ENCODE results near the gene USO1.
"Not testable (repeated sequence)": the region's sequence is repeated elsewhere in the genome, so short reads cannot be mapped to it uniquely, and the experiment has no call there.

The USO1 gene

DNA sequence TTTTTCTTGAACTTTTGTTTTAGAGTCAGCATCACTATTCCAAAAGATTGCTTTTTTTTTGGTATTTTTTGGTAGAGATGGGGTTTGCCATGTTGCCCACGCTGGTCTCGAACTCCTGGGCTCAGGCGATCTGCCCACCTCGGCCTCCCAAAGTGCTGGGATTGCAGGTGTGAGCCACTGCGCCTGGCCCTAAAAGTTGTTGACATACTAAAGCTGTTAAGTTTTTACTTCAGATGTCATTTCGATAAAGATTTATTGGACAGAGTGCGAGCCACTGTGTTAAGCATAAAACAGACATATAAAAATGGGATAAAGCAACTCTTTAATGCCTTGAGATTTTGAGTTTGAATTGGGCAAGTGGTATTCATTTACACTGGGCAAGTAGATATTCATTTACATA, 28.3 kb downstream of the USO1 start:
- no peak for DNase-seq (ENCODE audit: low read depth)

DNA sequence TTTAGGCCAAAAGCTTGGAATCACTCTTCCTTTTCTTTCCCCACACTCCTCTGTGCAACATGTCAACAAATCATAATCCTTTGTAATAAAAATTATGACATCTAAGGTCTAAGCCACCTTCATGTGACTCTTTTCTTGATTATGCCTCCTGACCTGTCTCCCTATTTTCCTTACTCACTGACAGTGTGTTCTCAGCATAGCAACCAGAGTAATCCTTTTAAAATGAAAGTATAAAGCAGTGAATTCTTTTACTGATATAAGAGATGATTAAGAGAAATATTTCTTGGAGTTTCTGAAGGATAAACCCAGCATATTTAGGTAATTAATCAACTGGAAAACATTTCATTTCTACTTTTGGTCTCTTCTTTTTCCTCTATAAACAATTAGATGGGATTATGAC, 44.7 kb downstream of the USO1 start:
- no peak for DNase-seq (ENCODE audit: low read depth)

DNA sequence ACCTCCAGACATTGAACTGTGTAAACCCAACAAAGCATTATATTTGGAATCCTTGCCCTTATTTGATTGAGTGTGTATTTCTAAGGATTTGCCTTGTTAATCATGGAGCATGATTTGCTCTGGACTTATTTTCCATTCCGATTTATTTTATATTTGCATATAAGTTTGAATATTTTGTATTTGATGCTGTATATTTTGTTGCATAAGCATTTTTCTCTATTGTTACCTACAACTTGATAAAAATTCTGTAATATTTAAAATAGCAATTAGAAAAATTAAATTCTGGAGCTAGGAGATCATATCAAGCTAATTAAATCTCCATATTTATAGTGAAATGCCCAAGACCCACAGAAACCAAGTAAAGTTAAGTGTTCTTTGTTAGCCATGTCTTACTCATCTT, 47.2 kb downstream of the USO1 start:
- no peak for DNase-seq (ENCODE audit: low read depth)

DNA sequence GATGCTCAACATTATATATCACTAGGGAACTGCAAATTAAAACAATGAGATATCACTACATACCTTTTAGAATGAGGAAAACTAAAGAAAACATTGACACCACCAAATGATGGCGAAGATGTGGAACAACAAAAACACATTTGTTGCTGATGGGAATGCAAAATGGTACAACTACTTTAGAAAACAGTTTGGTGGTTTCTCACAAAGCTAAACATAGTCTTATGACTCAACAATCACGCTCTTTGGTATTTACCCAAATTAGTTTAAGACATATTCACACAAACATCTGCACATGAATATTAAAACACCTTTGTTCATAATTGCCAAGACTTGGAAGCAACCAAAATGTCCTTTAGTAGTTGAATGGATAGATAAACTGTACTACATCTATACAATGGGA, 53.2 kb downstream of the USO1 start:
- DNase-seq (ENCODE audit: low read depth): no peak

DNA sequence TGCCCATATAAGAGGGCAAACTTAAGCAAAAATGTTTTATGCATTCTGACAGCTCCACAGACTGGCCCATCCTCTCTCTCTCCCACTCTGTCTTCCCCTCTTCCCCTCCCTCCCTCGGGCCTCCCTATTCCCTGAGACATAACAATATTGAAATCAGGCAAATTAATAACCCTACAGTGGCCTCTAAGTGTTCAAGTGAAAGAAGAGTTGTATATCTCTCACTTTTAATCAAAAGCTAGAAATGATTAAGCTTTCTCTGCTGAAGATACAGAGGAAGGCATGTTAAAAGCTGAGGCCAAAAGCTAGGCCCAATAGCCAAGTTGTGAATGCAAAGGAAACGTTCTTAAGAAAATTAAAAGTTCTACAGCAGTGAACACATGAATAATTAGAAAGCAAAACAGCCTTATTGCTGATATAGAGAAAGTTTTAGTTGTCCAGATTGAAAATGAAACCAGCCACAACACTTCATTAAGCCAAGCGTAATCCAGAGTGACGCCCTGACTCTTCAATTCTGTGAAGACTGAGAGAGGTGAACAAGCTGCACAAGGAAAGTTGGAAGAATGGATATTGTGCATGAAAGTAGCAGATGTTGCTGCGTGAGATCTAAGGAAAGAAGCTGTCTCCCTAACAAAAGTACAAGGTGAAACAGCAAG, 54.9 kb downstream of the USO1 start:
- no peak for DNase-seq (ENCODE audit: low read depth)

DNA sequence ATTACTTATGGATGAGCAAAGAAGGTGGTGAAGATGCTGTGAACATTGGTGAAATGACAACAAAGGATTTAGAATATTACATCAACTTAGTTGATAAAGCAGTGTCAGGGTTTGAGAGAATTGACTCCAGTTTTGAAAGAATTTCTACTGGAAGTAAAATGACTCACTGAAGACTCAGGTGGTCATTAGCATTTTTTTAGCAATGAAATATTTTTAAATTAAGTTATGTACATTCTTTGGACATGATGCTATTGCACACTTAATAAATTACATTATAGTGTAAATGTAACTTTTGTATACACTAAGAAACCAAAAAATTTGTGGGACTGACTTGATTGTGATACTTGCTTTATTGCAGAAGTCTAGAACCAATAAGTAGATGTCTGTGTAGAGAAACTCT, 56.9 kb downstream of the USO1 start:
- DNase-seq (ENCODE audit: low read depth): no peak

DNA sequence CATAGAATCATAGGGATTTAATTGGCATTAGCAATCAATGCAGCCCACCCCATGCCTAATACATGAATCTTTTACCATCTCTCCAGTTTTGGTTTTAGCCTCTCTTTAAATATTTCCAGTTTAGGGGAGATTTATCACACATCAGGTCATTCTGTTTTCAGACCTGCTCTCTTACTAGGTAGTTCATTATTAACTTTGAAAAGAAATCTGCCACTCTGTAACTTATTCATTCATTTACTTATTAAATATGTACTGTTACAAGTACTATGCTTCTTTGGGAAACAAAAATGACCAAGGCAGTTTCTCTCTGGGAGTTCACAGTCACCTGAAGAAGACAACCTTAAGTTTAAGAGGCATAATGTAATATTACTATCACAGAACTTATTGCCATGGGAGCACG, 62.1 kb downstream of the USO1 start:
- DNase-seq (ENCODE audit: low read depth): no peak

DNA sequence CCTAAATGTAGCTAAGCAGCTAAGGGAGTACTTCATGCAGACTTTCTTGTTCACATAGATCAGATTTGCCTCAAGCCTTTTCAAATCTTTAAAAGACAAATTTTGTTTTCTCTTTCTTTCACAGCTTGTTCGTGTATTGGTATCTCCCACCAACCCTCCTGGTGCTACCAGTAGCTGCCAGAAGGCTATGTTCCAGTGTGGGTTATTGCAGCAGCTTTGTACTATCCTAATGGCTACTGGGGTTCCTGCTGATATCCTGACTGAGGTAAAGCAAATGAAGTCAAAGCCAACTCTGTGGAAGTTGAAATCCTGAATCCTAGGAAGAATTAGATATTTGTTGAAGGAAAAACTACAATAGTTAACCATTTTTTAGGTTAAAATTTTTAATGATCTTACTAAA, 62.6 kb downstream of the USO1 start:
- DNase-seq (ENCODE audit: low read depth): no peak

DNA sequence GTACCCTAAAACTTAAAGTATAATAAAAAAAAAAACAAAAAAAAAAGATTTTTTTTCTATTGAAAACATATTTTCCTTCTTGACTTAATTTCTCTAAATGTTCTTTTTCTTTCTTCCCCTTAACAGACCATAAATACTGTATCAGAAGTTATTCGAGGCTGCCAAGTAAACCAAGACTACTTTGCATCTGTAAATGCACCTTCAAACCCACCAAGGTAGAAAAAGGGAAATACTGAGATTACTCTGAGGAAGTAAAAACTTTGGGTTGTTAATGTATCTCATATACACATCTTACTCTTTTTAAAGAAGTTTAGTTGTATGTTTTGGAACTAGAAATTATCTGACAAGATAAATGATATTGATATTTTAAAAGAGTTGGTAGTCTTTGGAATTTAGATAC, 65.6 kb downstream of the USO1 start:
- DNase-seq (ENCODE audit: low read depth): no peak

DNA sequence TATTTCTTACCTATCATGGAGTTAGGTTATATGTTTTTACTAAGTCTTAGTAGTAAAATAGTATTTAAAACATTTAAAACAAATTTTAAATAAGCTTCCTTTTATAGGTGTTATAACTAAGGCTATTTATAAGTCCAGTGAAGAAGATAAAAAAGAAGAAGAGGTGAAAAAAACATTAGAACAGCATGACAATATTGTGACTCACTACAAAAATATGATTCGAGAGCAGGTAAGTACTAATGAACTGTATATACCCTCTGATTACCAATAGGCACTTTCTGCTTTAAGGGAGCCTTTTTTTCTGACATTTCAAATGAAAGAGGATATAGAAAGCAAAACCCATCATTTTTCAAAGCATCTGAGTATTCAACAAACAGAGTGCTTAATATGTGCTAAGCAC, 76.6 kb downstream of the USO1 start:
- no peak for DNase-seq (ENCODE audit: low read depth)

DNA sequence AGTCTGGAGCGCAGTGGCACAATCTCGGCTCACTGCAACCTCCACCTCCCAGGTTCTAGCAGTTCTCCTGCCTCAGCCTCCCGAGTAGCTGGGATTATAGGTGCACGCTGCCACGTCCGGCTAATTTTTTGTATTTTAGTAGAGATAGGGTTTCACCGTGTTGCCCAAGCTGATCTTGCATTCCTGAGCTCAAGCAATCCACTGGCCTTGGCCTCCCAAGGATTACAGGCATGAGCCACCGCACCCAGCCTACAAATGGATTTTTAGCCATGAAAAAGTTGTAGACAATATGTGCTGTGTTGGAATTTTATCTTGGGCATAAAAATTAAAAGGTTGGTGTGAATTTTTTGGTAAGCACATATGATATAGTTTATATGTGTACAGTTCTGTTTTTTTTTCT, 81.7 kb downstream of the USO1 start:
- DNase-seq (ENCODE audit: low read depth): not testable (repeated sequence)

DNA sequence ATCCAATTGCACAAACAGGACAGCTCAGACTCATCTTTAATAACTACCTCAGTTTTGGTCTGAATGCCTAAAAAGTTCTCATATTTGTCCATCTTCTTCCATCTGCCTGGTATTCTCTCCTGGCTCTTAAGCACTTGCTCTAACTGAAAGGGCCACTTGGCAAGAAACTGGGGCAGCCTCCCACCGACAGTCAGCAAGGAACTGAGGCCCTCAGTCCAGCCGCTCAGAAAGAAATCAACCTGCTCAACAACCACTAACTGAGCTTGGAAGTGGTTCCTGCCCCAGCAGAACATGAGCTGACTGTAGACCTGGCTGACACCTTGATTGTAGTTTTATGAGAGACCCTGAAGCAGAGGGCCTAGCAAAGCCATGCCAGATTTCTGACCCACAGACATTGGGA, 93.5 kb downstream of the USO1 start:
- DNase-seq (ENCODE audit: low read depth): no peak

DNA sequence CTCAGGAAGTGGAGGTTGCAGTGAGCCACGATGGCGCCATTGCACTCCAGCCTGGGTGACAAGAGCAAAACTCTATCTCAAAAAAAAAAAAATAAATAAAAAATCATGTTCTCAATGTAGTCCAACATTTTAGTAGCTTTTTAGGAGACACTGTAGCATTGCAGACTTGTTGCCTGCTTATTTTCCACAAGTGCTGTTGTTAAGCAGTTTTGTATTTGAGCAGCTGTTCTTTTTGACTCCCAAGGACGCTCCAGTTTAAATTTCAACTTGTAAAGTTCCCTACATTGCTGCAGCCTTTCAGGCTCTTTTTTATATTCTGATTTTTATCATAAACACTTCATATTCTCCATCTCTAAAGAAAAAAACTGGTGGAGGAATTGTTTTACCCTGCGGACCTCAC, 94.7 kb downstream of the USO1 start:
- DNase-seq (ENCODE audit: low read depth): no peak

DNA sequence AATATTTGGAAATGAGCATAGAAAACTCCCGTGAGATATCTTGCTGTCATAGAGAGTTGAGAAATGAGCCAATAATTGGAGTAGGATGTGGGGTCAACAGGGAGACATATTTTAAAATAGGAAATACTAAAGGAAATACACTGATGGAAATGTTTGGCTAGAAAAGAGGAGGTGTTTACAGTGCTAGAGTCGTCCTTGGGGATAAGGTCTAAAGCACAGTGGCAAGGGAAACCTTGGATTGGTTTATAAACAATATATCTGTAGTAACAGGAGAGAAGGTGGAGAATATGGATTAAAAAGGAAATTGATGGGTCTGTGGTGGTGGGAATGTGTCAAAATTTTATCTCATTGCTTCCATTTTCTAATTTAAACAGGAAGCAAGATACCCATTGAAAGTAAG, 95.8 kb downstream of the USO1 start:
- no peak for DNase-seq (ENCODE audit: low read depth)

DNA sequence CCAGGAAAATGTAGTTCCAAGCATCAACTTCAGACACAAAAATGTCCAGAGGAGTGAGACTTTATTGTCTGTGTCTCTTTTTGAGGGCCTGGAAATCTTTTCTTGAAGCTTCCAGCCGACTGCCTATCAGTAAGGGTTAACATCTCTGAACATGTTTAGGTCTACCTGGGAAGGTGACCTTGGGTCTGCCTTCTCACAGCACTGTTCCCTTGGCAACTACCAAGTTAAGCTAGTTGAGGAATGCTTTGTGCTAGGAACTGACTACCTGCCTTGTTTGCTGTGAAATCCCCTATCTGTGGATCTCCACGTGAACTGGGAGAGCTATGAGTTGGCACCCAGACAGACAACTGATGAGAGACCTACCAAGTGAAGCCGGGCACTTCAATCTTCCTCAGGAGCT, 96.3 kb downstream of the USO1 start:
- DNase-seq (ENCODE audit: low read depth): no peak

DNA sequence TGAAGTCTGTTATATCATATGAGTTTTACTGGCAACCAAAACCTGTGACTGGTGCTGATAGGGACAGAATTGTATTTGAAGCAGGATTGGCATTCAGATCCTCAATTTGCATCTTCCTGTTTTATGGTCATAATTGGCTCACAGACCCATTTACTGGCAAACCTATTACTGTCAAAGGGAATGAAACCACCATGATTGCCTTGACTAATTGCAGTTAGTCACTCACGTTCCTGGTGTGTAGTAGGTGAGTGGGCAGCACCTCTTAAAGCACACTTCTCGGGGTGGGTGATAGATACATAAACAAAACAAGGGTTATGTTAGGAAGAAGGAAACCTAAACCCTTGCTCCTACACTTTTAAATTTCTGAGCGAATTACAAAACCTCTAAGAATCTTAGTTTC, 96.8 kb downstream of the USO1 start:
- DNase-seq (ENCODE audit: low read depth): no peak

DNA sequence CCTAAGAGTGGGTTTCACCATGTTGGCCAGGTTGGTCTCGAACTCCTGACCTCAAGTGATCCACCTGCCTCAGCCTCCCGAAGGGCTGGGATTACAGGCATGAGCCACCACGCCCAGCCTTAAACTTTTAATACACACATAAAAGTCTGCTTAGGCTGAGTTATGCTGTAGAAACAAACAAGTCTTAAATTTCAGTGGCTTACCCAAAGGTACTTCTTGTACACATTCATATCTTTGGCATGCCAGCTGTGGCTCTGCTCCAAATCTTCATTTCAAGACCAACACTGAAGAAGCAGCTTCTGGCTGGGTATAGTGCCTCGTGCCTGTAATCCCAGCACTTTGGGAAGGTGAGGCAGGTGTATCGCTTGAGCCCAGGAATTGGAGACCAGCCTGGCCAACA, 97.6 kb downstream of the USO1 start:
- no peak for DNase-seq (ENCODE audit: low read depth)

DNA sequence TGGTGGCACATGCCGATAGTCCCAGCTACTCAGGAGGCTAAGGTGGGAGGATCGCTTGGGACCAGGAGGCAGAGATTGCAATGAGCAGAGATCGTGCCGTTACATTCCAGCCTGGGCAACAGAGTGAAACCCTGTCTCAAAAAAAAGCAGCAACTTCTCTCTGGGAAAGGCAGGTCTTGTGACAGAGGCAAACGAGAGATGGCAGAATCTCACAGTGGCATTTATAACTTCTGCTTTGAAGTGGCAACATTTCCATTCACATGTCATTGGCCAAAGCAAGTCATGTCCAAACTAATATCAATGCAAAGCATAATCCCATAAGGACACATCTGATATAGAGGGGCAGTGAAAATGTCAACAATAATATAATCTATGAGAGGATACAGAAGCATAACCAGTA, 98.0 kb downstream of the USO1 start:
- DNase-seq (ENCODE audit: low read depth): no peak

DNA sequence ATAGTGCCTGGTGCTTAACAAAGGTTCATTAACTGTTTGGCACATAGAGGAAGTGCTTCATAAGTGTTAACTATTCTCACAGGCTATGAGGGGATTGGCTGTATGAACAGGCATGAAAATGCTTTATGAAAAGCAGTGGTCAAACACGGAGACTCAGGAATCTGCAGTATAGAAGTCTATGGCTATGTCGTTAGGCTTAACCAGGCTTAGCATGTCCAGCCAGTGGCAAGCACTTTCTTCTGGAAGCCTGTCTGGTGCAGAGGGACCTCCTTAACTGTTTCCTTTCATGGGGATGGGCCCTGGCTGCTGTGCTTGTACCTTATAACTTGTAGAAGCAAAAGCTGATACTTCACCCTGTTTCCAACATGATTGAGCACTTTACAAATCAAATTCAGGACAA, 99.4 kb downstream of the USO1 start:
- no peak for DNase-seq (ENCODE audit: low read depth)

DNA sequence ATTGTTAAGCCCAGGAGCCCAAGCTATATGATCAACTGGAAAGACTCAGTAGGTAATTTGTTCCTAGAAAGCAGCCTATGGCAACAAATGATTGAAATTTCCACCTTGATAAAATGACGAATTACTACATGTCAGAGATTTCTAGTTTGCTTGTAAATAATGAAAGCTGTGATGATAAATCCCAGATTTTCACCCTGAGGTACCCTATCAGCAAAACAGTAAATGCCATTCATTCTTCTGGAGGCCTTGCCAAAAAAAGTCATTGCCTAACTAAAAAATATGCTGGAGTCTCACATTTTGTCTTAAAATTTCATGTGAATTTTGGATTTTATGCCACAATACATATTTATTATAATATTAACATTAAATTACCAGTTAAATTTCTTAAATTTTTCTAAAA, 106.5 kb downstream of the USO1 start:
- DNase-seq (ENCODE audit: low read depth): no peak

DNA sequence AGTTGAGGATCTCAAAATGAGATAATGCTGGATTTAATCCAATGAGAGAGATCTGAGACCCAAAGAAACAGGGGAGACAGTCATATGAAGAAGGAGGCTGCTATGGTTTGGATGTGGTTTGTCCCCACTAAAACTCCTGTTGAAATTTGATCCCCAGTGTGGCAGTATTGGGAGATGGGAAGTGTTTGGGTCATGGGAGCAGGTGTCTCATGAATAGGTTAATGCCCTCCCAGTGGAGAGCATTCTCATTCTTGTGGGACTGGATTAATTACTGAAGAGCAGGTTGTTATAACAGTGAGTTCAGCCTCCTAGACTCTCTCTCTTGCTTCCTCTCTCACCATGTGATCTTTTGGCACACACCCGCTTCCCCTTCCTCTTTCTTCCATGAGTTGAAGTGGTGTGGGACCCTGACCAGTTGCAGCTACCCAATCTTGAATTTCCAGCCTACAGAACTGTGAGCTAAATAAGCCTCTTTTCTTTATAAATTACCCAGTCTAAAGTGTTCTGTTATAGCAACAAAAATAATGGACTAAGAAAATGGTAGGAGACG, 107.6 kb downstream of the USO1 start:
- DNase-seq (ENCODE audit: low read depth): peak; percentile 25

DNA sequence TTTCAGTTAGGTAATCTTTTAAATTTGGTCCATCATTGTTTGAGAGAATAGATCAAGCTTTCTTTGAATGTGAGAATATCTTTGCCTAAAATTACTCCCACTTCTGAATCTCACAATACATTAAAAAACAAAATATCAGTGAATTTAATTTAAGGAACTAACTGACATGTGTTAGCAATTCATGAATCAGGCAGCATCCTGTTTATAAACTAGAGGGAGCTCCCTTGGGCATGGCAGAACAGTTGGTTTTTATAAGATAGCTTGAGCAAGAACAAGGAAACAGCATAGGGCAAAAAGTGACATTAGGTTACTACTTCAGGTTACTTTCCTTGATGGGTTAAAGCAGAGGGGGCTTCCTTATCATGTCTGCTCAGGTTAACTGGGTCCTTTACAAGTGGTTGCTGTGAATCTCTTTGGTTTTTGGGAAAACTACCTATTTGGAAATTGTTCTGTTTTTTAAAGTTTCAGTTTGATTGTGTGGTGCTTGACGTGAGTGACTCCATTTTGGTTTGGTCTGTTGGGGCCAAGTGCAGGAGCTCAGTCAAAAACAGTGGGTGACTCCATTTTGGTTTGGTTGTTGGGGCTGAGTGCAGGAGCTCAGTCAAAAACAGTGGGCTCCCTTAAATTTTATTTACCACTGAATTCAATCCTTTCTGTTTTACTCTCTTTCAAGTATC, 109.9 kb downstream of the USO1 start:
- no peak for DNase-seq (ENCODE audit: low read depth)

DNA sequence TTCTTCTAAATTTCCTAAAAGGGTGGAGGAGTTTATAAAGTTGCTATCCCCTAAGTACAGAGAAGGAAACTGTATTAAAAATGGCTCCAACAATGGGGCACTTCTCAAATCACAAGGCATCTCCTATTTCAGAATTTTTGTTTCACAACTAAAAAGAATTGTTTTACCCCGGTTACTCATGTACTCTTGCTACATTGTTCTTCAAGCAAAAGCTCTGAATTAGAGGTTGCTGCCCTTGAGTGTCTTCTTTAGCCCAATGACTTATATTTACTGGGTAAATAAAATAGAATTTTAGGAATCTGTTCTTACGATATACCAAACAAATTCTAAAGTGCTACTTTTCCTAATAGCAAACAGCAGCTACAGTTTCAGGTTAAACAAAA, 110.4 kb downstream of the USO1 start:
- no peak for DNase-seq (ENCODE audit: low read depth)
